ENCODE measurements around the gene KLHL26. TPM values are rescaled to one million over a fixed set of nuclear protein-coding genes. Genes with fewer than 3 reads are reported as not detected.

KLHL26 gene
- total RNA-seq, 1 donor from 2014 or later: 52.8 TPM

DNA sequence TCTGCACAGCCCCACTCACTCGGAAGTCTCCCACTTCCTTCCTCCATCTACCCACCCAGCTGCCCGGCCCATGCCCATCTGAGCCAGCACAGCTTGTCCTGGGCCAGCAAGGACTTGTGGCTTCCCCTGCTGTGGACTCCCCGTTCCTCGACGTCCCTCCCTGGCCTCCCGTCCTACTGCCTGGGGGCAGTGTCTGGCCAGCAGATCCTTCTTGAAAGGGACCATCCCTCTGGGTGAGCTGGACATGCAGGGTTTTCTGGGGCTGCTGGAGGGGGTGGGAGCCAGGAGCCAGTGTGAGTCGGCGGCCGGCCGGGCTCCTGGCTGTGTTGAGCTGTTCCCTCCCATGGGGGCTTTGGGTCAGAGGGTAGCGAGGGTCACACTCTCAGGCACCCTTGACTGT, 73.4 kb downstream of the KLHL26 start:
- intact Hi-C loops (cut with DNase I): no loop called here
- no peaks in the 10 kb centered on the region for H3K27me3 ChIP-seq
- H3K36me3 ChIP-seq: peaks cover 0 to 3% of the 10 kb centered on the region in 2 donors
- no peak overlapping the region for H3K4me3 ChIP-seq
- H3K27ac ChIP-seq: no peak overlapping the region
- peaks cover 0 to 6% of the 10 kb centered on the region in 2 donors for H3K4me1 ChIP-seq
- TF ChIP-seq, protein P1, sequence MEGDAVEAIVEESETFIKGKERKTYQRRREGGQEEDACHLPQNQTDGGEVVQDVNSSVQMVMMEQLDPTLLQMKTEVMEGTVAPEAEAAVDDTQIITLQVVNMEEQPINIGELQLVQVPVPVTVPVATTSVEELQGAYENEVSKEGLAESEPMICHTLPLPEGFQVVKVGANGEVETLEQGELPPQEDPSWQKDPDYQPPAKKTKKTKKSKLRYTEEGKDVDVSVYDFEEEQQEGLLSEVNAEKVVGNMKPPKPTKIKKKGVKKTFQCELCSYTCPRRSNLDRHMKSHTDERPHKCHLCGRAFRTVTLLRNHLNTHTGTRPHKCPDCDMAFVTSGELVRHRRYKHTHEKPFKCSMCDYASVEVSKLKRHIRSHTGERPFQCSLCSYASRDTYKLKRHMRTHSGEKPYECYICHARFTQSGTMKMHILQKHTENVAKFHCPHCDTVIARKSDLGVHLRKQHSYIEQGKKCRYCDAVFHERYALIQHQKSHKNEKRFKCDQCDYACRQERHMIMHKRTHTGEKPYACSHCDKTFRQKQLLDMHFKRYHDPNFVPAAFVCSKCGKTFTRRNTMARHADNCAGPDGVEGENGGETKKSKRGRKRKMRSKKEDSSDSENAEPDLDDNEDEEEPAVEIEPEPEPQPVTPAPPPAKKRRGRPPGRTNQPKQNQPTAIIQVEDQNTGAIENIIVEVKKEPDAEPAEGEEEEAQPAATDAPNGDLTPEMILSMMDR (IDR thresholded peaks at IDR 0.05): no peak
- no peak for DNase-seq (ENCODE audit: low spot score in 2 of 2)
- no peaks in the 10 kb centered on the region for H3K9me3 ChIP-seq

DNA sequence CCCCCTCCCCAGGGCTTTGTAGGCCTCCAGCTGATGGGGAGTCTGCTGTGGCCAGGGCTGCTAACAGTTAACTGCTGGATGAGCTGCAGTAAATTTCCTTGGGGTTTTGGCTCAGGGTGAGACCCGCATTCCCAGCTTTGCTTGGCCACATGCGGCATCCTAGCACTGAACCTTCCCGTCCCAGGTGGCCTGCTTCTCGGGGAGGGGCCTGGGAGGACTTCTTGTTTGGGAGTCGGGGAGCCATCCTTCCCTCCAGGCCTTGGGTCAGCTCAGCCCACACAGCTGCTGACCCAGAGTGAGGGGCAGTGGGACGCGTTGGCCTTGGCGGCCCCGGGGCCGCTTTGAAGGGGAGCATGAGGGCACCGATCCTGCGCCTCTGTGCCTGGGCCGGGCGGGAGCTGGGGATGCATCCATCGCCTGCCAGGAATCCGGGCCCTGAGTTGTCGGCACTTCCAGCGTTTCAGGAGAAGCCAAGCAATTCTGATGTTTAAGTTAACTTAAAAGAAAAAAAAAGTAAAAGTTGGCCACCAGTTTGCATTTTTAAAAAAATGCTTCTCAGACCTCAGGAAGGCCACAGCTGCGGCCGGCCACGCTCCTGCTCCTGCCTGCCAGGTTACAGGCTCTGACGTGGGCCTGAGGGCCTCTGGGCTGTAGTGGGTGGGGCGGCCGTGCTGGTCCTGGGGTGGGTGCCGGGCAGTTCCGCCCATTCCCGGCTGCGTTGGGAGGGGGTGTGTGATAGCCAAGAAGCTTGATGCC, 74.3 kb downstream of the KLHL26 start:
- DNase-seq (ENCODE audit: low spot score in 2 of 2): peak in 1 of 2 donors; percentile 79
- H3K36me3 ChIP-seq: peaks cover 0 to 3% of the 10 kb centered on the region in 2 donors

DNA sequence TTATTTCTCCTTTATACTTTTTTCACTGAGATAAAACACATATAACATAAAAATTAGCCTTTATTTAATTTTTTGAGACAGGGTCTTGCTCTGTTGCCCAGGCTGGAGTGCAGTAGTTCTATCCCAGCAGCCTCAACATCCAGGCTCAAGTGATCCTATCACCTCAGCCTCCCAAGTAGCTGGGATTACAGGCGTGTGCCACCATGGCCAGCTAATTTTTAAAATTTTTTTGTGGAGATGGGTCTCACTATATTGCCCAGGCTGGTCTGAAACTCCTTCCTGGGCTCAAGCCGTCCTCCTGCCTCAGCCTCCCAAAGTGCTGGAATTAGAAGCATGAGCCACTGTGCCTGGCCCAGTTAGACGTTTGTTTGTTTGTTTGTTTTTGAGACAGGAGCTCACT, 75.1 kb downstream of the KLHL26 start:
- TF ChIP-seq, protein P1 (IDR thresholded peaks at IDR 0.05): no peak
- no peaks in the 10 kb centered on the region for H3K9me3 ChIP-seq
- no peak overlapping the region for H3K4me3 ChIP-seq
- no peak overlapping the region for H3K27ac ChIP-seq
- H3K36me3 ChIP-seq: peaks cover 0 to 3% of the 10 kb centered on the region in 2 donors
- H3K4me1 ChIP-seq: peaks cover 0 to 6% of the 10 kb centered on the region in 2 donors
- no peaks in the 10 kb centered on the region for H3K27me3 ChIP-seq
- DNase-seq (ENCODE audit: low spot score in 2 of 2): no peak
- intact Hi-C loops (cut with DNase I): no loop called here

More for the DNA sequence above, 74.3 kb downstream of the KLHL26 start:
- TF ChIP-seq, protein P1 (IDR thresholded peaks at IDR 0.05): no peak
- Histone ChIP-seq H3K27me3 (no peaks in the 10 kb centered on the region), H3K4me3 (no peak overlapping the region), H3K4me1 (peaks cover 0 to 6% of the 10 kb centered on the region in 2 donors), H3K27ac (peak overlapping the region in 1 of 2 donors; percentile 39), H3K9me3 (no peaks in the 10 kb centered on the region)
- intact Hi-C loops (cut with DNase I): no loop called here

DNA sequence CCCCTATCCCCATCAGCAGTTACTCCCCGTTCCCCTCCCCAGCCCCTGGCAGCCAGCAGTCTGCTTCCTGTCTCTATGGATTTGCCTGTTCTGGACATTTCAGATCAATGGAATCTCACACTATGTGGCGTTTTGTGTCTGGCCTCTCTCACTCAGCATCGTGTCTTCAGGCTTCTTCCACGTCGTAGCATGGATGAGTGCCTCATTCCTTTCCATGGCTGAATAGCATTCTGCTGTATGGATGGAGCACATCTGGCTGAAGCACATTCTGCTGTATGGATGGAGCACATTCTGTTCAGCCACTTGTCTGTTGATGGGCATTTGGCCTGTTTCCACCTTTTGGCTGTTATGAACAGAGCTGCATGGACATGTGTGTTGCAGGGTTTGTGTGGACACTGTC, 76.2 kb downstream of the KLHL26 start:
- DNase-seq (ENCODE audit: low spot score in 2 of 2): no peak
- peaks cover 0 to 3% of the 10 kb centered on the region in 2 donors for H3K36me3 ChIP-seq
- TF ChIP-seq, protein P1 (IDR thresholded peaks at IDR 0.05): no peak
- H3K9me3 ChIP-seq: no peaks in the 10 kb centered on the region
- no peaks in the 10 kb centered on the region for H3K27me3 ChIP-seq
- no peak overlapping the region for H3K27ac ChIP-seq
- H3K4me3 ChIP-seq: no peak overlapping the region
- intact Hi-C loops (cut with DNase I): no loop called here
- peaks cover 0 to 6% of the 10 kb centered on the region in 2 donors for H3K4me1 ChIP-seq

DNA sequence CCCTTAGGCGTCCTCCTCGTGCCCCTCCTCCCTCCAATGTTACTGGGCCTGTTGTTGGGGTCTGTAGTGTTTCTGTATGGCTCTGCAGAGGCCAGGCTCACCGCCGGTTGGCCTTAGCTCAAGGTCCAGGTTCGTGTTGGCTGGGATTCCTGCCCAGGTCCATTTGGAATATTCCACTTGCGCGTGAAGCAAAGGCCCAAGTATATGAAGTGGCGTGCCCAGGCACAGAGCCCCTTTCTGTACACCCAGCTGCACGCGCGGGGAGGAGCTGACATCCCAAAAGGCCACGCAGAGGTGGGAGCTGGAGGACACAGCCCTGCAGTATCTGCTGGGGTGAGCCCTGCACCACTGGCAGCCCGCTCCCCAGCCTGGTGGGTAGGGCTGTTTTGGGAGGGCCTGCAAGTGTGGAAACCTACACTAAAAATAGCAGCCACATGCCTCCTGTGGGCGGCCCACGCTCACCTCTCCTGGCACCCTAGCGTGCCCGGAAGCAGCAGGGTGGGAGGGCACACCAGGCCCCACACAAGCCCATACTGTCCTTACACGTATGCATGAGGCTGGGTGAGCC, 76.8 kb downstream of the KLHL26 start:
- peaks cover 0 to 6% of the 10 kb centered on the region in 2 donors for H3K4me1 ChIP-seq
- peaks cover 0 to 3% of the 10 kb centered on the region in 2 donors for H3K36me3 ChIP-seq
- DNase-seq (ENCODE audit: low spot score in 2 of 2): no peak
- no peak overlapping the region for H3K27ac ChIP-seq
- no peaks in the 10 kb centered on the region for H3K27me3 ChIP-seq
- intact Hi-C loops (cut with DNase I): no loop called here
- no peak overlapping the region for H3K4me3 ChIP-seq
- TF ChIP-seq, protein P1 (IDR thresholded peaks at IDR 0.05): no peak
- no peaks in the 10 kb centered on the region for H3K9me3 ChIP-seq

All from ascending aorta (tissue), 2 donors.